22Rv1 (cell line): Measurements from ENCODE around the gene NOL4L.

Source experiments
- ZFX ChIP-seq: fragments of 450-650 bp; IDR thresholded peaks from 2 replicates; pipeline ENCODE4 v1.6.1; 2017; ENCODE audit warnings: antibody characterized with exemption, borderline replicate concordance
- TF ChIP-seq, protein P1 (sequence below): fragments of 450-650 bp; IDR thresholded peaks from 2 replicates; pipeline ENCODE4 v1.5.1; 2017; ENCODE audit warnings: mild to moderate bottlenecking

- TF ChIP-seq, protein P1, sequence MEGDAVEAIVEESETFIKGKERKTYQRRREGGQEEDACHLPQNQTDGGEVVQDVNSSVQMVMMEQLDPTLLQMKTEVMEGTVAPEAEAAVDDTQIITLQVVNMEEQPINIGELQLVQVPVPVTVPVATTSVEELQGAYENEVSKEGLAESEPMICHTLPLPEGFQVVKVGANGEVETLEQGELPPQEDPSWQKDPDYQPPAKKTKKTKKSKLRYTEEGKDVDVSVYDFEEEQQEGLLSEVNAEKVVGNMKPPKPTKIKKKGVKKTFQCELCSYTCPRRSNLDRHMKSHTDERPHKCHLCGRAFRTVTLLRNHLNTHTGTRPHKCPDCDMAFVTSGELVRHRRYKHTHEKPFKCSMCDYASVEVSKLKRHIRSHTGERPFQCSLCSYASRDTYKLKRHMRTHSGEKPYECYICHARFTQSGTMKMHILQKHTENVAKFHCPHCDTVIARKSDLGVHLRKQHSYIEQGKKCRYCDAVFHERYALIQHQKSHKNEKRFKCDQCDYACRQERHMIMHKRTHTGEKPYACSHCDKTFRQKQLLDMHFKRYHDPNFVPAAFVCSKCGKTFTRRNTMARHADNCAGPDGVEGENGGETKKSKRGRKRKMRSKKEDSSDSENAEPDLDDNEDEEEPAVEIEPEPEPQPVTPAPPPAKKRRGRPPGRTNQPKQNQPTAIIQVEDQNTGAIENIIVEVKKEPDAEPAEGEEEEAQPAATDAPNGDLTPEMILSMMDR, result no peak
- TF ChIP-seq ZFX, result no peak
These were observed 118.2 kb downstream of the NOL4L start for GRCh38 chr20:32466739-32467505.
